ENCODE measurements around the gene GPATCH2. TPM values are rescaled to one million over a fixed set of nuclear protein-coding genes. Genes with fewer than 3 reads are reported as not detected.
"Not testable (repeated sequence)": the region's sequence is repeated elsewhere in the genome, so short reads cannot be mapped to it uniquely, and the experiment has no call there.

The GPATCH2 gene
- total RNA-seq, 1 donor from 2014 or later, result 13.5 TPM

DNA sequence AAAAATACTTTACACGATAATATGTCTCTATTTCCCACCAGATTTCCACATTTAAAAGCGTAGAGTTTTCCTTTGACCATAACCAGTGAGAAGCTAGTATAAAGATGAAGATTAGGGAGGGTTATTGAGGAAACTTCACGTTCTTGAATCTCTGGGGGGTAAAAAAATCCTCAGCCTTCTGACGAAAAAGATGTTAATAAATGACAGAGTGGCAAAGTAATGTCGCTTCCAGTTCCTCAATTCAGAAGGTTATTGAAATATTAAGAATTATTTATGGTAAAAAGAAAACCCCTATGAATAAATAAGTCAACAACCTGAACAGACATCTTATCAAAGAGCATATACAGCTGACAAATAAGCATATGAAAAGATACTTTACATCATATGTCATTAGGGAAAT is 241.0 kb downstream of the GPATCH2 start:
- Histone ChIP-seq H3K27me3 (no peaks in the 10 kb centered on the region), H3K36me3 (no peaks in the 10 kb centered on the region), H3K4me3 (no peak overlapping the region), H3K9me3 (no peaks in the 10 kb centered on the region), H3K27ac (no peak overlapping the region), H3K4me1 (no peaks in the 10 kb centered on the region)
- DNase-seq (ENCODE audit: extremely low spot score in 2 of 2), result no peak
- TF ChIP-seq POLR2A (IDR thresholded peaks at IDR 0.05) (no peak), POLR2AphosphoS5 (IDR thresholded peaks at IDR 0.05; ENCODE audit: insufficient read depth in 1 of 2, low read depth in 1 of 2) (no peak)
- TF ChIP-seq, protein P1, sequence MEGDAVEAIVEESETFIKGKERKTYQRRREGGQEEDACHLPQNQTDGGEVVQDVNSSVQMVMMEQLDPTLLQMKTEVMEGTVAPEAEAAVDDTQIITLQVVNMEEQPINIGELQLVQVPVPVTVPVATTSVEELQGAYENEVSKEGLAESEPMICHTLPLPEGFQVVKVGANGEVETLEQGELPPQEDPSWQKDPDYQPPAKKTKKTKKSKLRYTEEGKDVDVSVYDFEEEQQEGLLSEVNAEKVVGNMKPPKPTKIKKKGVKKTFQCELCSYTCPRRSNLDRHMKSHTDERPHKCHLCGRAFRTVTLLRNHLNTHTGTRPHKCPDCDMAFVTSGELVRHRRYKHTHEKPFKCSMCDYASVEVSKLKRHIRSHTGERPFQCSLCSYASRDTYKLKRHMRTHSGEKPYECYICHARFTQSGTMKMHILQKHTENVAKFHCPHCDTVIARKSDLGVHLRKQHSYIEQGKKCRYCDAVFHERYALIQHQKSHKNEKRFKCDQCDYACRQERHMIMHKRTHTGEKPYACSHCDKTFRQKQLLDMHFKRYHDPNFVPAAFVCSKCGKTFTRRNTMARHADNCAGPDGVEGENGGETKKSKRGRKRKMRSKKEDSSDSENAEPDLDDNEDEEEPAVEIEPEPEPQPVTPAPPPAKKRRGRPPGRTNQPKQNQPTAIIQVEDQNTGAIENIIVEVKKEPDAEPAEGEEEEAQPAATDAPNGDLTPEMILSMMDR (IDR thresholded peaks at IDR 0.05), result no peak
- intact Hi-C loops (cut with DNase I), result no loop called here

DNA sequence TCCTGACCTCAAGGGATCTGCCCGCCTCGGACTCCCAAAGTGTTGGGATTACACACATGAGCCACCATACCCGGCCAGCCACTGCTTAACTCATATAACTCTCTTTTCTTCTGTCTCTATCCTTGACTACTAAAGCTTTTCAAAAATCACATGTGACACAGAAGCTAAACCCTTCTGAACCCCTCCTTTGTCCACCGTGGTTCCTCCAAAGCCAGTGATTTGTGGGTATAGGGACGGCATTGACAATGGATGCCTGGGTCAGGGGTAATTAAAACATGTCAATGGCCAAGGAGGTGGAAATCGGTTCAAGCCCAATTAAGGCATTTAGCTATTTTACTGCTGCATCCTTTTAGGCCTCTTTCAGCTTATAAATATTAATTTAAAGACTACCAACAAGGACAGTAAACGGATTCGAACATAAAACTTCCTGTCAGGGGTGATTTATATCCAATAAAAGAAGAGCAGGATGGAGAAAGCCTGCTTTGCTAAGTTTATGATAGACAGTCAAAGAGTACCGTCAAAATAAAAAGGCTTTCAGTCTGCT is 242.3 kb downstream of the GPATCH2 start:
- TF ChIP-seq POLR2A (IDR thresholded peaks at IDR 0.05) (no peak), POLR2AphosphoS5 (IDR thresholded peaks at IDR 0.05; ENCODE audit: insufficient read depth in 1 of 2, low read depth in 1 of 2) (no peak)
- TF ChIP-seq, protein P1 (IDR thresholded peaks at IDR 0.05), result no peak
- intact Hi-C loops (cut with DNase I), result no loop called here
- Histone ChIP-seq H3K4me3 (no peak overlapping the region), H3K36me3 (no peaks in the 10 kb centered on the region), H3K27ac (no peak overlapping the region), H3K9me3 (no peaks in the 10 kb centered on the region), H3K27me3 (no peaks in the 10 kb centered on the region), H3K4me1 (no peaks in the 10 kb centered on the region)
- DNase-seq (ENCODE audit: extremely low spot score in 2 of 2), result no peak

DNA sequence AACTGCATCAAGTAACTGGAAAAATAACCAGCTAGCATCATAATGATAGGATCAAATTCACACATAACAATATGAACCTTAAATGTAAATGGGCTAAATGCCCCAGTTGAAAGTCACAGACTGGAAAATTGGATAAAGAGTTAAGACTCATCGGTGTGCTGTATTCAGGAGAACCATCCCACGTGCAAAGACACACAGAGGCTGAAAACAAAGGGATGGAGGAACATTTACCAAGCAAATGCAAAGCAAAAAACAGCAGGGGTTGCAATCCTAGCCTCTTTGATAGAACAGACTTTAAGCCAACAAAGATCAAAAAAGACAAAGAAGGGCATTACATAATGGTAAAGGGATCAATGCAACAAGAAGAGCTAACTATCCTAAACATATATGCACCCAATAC is 249.1 kb downstream of the GPATCH2 start:
- H3K4me3 ChIP-seq; intact Hi-C loops (cut with DNase I); H3K27me3 ChIP-seq; H3K9me3 ChIP-seq; H3K4me1 ChIP-seq; H3K36me3 ChIP-seq; H3K27ac ChIP-seq; DNase-seq (ENCODE audit: extremely low spot score in 2 of 2): not testable (repeated sequence)

DNA sequence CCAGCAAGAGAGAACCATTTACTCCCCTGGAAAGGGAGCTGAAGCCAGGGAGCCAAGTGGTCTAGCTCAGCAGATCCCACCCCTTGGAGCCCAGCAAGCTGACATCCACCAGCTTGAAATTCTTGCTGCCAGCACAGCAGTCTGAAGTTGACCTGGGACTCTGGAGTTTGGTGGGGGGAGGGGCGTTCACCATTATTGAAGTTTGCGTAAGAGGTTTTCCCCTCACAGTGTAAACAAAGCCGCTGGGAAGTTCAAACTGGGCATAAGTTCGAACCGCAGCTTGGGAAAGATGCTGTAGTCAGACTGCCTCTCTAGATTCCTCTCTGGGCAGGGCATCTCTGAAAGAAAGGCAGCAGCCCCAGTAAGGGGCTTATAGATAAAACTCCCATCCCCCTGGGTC is 251.1 kb downstream of the GPATCH2 start:
- H3K27me3 ChIP-seq; H3K4me1 ChIP-seq; H3K36me3 ChIP-seq; H3K4me3 ChIP-seq; H3K9me3 ChIP-seq; DNase-seq (ENCODE audit: extremely low spot score in 2 of 2); H3K27ac ChIP-seq; intact Hi-C loops (cut with DNase I): not testable (repeated sequence)

DNA sequence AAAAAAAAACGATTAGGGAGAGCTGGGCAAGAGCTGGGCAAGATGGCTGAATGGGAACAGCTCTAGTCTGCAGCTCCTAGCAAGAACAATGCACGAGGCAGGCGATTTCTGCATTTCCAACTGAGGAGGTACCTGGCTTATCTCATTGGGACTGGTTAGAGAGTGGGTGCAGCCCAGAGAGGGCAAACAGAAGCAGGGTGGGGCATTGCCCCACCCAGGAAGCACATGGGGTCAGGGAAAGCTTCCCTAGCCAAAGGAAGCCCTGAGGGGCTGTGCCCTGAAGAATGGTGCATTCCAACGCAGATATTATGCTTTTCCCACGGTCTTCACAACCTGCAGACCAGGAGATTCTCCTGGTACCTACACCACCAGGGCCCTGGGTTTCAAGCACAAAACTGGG is 251.6 kb downstream of the GPATCH2 start:
- DNase-seq (ENCODE audit: extremely low spot score in 2 of 2), result no peak
- H3K9me3 ChIP-seq, result no peaks in the 10 kb centered on the region
- H3K4me1 ChIP-seq, result no peaks in the 10 kb centered on the region
- H3K27ac ChIP-seq, result no peak overlapping the region
- no peak overlapping the region for H3K4me3 ChIP-seq
- no peaks in the 10 kb centered on the region for H3K27me3 ChIP-seq
- intact Hi-C loops (cut with DNase I), result no loop called here
- TF ChIP-seq, protein P1 (IDR thresholded peaks at IDR 0.05), result no peak
- TF ChIP-seq POLR2AphosphoS5 (IDR thresholded peaks at IDR 0.05; ENCODE audit: insufficient read depth in 1 of 2, low read depth in 1 of 2) (no peak), POLR2A (IDR thresholded peaks at IDR 0.05) (no peak)
- no peaks in the 10 kb centered on the region for H3K36me3 ChIP-seq

Other genes starting within 250 kb of the GPATCH2 start
- not detected for gene SPATA17, start 254 bp upstream of the GPATCH2 start, total RNA-seq